Cardiac muscle cell (in vitro differentiated cells and primary cell): ENCODE measurements around the gene PGLYRP3. TPM values are rescaled to one million over a fixed set of nuclear protein-coding genes. Genes with fewer than 3 reads are reported as not detected.

ENCODE experiments used
- DNase-seq, 2 donors: peaks; one replicate each; pipeline versions ENCODE4 v3.0.0 to v3.0.0-alpha.2; 2010 to 2017; ENCODE audit warnings: low read depth in 1 of 2, low spot score in 1 of 2
- H3K27ac ChIP-seq: fragments of 200-600 bp; sonication (generic); 2 replicates; pipeline ENCODE4 v1.5.1; 2016
- H3K27me3 ChIP-seq: fragments of 200-600 bp; sonication (generic); 2 replicates; pipeline ENCODE4 v1.6.0; 2016; ENCODE audit warnings: control low read depth
- H3K36me3 ChIP-seq: fragments of 200-600 bp; sonication (generic); 2 replicates; pipeline ENCODE4 v1.5.1; 2016; ENCODE audit warnings: control low read depth
- H3K4me1 ChIP-seq: fragments of 200-600 bp; sonication (generic); 2 replicates; pipeline ENCODE4 v1.8.1; 2017; ENCODE audit warnings: low read depth, mild to moderate bottlenecking, mixed run types
- H3K4me3 ChIP-seq: fragments of 200-600 bp; sonication (generic); 2 replicates; pipeline ENCODE4 v1.5.1; 2016; ENCODE audit warnings: mild to moderate bottlenecking
- H3K9me3 ChIP-seq: fragments of 200-600 bp; sonication (generic); 2 replicates; pipeline ENCODE4 v1.5.1; 2017; ENCODE audit warnings: low read depth, mild to moderate bottlenecking, control low read depth
- polyA plus RNA-seq: library from polyadenylated mRNA; unstranded; fragments of >200 nt; fragmentation: Nextera tagmentation; extraction: Ambion mirVana; gene quantifications from 2 replicates; pipeline ENCODE4 v1.2.1, GENCODE V29; 2016
- total RNA-seq: library from RNA; depleted of rRNA; stranded (reverse); fragments of >200 nt; gene quantifications from 2 replicates; pipeline ENCODE4 v1.2.3, GENCODE V29; 2016
- TF ChIP-seq, protein P1 (sequence below): IDR thresholded peaks from 2 replicates; pipeline ENCODE4 v1.5.1; 2012; ENCODE audit warnings: low read depth, mild to moderate bottlenecking, low read length

Gene PGLYRP3
- total and polyA plus RNA-seq, 2 experiments from 2014 or later = not detected

DNA sequence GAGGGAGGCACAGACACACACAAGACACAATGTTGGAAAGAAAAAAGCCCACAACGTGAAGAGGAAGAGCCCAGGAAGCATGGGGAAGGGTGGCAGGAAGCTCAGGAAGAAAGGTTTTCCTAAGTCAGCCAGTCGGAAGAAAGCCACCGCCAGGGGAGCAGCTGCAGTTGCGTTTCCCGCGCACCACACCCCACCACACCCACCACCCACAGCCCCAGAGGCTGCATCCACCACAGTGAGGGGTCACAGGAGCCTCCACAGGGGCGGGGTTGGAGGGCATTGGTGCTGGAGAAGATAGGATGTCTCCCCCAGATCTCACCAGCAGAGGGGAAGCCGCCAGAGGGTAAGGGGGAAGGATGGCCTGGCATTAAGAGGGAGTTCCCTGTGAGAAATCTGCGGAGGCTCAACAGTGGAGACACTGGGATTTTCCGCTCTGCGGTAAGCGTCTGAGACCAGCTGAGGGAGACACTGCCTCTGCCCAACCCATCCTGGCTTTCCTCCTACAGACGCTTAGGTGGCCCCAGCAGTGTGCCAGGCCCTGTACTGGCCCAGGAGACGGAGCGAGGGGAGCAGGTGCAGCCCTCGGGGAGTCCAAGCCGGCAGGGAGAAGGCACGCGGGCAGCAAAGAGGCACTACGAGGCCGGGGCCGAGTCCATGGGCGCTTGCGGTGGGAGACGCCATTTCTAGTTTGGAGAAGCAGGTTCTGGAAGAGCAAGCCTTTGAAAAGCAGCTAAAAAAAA lies 19.8 kb downstream of the PGLYRP3 start:
- H3K36me3 ChIP-seq = no peaks in the 10 kb centered on the region
- H3K4me3 ChIP-seq = no peak overlapping the region
- H3K27me3 ChIP-seq = no peaks in the 10 kb centered on the region
- no peak for DNase-seq
- H3K27ac ChIP-seq = no peak overlapping the region
- H3K4me1 ChIP-seq = peaks cover 9% of the 10 kb centered on the region
- TF ChIP-seq, protein P1, sequence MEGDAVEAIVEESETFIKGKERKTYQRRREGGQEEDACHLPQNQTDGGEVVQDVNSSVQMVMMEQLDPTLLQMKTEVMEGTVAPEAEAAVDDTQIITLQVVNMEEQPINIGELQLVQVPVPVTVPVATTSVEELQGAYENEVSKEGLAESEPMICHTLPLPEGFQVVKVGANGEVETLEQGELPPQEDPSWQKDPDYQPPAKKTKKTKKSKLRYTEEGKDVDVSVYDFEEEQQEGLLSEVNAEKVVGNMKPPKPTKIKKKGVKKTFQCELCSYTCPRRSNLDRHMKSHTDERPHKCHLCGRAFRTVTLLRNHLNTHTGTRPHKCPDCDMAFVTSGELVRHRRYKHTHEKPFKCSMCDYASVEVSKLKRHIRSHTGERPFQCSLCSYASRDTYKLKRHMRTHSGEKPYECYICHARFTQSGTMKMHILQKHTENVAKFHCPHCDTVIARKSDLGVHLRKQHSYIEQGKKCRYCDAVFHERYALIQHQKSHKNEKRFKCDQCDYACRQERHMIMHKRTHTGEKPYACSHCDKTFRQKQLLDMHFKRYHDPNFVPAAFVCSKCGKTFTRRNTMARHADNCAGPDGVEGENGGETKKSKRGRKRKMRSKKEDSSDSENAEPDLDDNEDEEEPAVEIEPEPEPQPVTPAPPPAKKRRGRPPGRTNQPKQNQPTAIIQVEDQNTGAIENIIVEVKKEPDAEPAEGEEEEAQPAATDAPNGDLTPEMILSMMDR = no peak
- H3K9me3 ChIP-seq = no peaks in the 10 kb centered on the region

DNA sequence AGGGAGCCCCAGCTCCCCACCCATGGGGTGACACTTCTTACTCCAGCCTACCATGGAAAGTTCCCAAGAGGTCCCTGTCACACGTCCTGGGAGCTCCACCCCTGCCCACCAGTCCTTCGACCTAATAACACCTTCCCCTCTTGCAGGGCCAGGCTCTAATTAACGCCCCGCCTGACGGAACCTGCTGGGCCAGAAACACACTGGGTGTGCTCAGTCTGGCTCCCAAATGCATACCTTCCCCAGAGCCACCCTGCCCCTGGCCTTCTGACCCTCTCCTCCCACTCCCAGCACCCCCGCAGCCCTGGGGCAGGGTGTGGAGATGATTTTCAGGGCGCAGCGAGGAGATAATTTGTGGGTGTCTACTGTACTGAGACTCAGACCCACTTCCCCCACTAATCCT lies 20.6 kb downstream of the PGLYRP3 start:
- Histone ChIP-seq H3K4me3 (no peak overlapping the region), H3K4me1 (peaks cover 9% of the 10 kb centered on the region), H3K36me3 (no peaks in the 10 kb centered on the region), H3K9me3 (no peaks in the 10 kb centered on the region), H3K27ac (no peak overlapping the region), H3K27me3 (no peaks in the 10 kb centered on the region)
- TF ChIP-seq, protein P1 = no peak
- no peak for DNase-seq

DNA sequence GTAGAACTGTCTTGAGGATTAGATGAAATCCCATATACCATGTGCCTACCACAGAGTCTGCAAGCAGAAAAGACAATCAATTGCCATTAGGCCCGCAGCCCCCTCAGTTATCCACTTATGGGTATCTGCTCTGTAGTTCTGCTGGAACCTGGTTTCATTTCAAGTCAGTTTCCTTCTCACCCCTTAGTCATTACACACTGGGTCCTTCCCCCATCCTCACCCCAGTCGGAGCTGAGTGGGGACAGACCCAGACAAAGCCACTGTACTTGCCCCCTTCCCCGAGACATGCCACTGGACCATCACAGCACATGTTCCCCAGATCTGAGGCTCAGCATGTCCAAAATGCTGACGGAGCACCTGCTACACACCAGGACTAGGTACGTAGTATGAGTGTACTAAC lies 21.2 kb downstream of the PGLYRP3 start:
- no peaks in the 10 kb centered on the region for H3K27me3 ChIP-seq
- no peak overlapping the region for H3K4me3 ChIP-seq
- H3K27ac ChIP-seq = no peak overlapping the region
- H3K4me1 ChIP-seq = peaks cover 9% of the 10 kb centered on the region
- no peaks in the 10 kb centered on the region for H3K36me3 ChIP-seq
- DNase-seq = no peak
- H3K9me3 ChIP-seq = no peaks in the 10 kb centered on the region
- TF ChIP-seq, protein P1 = no peak

DNA sequence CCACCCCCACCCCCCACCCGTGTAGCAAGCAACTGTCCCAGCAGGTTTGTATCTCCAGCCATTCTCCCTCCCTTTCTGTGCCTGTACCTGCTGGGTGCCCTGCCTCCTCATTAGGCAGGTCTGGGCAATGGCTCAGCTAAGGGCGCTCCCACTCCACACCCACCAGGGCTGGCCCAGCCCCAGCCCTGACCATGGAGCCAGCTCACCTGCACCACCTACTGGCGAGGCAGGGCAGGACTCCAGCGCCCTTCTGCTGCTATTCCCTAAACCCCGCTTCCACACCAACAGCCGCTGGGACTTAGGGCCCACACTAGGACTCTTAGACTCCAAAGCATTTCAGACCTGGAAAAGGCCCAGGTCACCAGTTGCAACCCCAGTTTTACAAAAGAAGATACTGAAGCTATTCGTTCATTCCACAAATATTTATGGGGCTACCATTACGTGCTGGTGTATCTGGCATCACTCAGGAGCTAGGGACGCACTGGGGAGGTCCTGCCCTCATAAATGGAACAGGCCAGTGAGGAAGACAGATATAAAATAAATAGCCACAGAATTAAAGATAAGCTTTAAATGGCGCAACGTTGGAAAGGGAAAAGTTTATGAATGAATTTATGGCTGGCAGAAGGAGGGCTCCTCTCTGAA lies 24.0 kb downstream of the PGLYRP3 start:
- DNase-seq = peak in 1 of 2 donors; percentile 2
- H3K4me1 ChIP-seq = peaks cover 9% of the 10 kb centered on the region
- H3K27ac ChIP-seq = no peak overlapping the region
- H3K36me3 ChIP-seq = no peaks in the 10 kb centered on the region
- no peak overlapping the region for H3K4me3 ChIP-seq
- no peaks in the 10 kb centered on the region for H3K27me3 ChIP-seq
- TF ChIP-seq, protein P1 = peak; percentile 36
- H3K9me3 ChIP-seq = no peaks in the 10 kb centered on the region

DNA sequence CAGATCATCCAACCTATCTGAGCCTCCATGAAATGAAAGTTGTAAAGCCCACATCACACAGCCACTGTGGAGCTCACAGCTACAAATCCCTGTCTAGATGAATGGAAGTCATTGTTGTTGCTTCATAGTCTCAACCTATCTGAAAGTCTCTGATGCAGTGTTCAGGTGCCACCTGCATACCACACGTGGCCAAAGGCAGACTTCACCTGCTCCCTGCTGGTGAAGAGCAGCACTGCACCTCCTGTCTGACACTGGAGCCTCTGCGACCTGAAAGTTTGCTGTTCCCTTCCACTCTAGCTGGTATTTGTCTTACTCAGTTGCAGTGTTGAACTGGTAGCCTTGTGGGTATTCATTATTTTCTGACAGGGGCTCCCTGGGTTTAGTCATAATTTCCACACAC lies 34.9 kb downstream of the PGLYRP3 start:
- TF ChIP-seq, protein P1 = peak; percentile 43
- Histone ChIP-seq H3K4me1 (no peaks in the 10 kb centered on the region), H3K27ac (no peak overlapping the region), H3K36me3 (no peaks in the 10 kb centered on the region), H3K4me3 (no peak overlapping the region), H3K27me3 (no peaks in the 10 kb centered on the region), H3K9me3 (no peaks in the 10 kb centered on the region)
- no peak for DNase-seq
